Left ventricle myocardium inferior (tissue), 1 donor: ENCODE results near the gene ZNF768. TPM values are rescaled to one million over a fixed set of nuclear protein-coding genes. Genes with fewer than 3 reads are reported as not detected.
"Not testable (repeated sequence)": the region's sequence is repeated elsewhere in the genome, so short reads cannot be mapped to it uniquely, and the experiment has no call there.

Source experiments
- DNase-seq: peaks from one replicate; pipeline ENCODE4 v3.0.0-alpha.2; 2020
- H3K27ac ChIP-seq: fragments of 200-600 bp; replicated peaks from 2 replicates; pipeline ENCODE4 v1.8.0; 2021
- H3K27me3 ChIP-seq: fragments of 200-600 bp; 2 replicates; pipeline ENCODE4 v1.8.0; 2021; ENCODE audit warnings: low read depth
- H3K36me3 ChIP-seq: fragments of 200-600 bp; 2 replicates; pipeline ENCODE4 v1.8.0; 2021
- H3K4me1 ChIP-seq: fragments of 200-600 bp; 2 replicates; pipeline ENCODE4 v1.8.0; 2021
- H3K4me3 ChIP-seq: fragments of 200-600 bp; 2 replicates; pipeline ENCODE4 v1.8.0; 2021; ENCODE audit warnings: mild to moderate bottlenecking, moderate library complexity
- H3K9me3 ChIP-seq: fragments of 200-600 bp; replicated peaks from 2 replicates; pipeline ENCODE4 v1.8.0; 2021
- intact Hi-C: fragments of 100-400 bp; cut with micrococcal nuclease; formaldehyde crosslinking; loops from one replicate; pipeline ENCODE4 v1.11.0; 2022
- total RNA-seq: library from RNA; stranded (reverse); fragmentation: NEBNext Ultra II Directional; extraction: Animal tissue kit (Norgen Biotek cat#: 25700); gene quantifications from one replicate; pipeline ENCODE4 v1.2.1, GENCODE V29; 2021
- TF ChIP-seq, protein P1 (sequence below): fragments of 200-600 bp; IDR thresholded peaks from 2 replicates; pipeline ENCODE4 v1.8.0; 2021; ENCODE audit warnings: antibody characterized with exemption, mild to moderate bottlenecking, borderline replicate concordance
- donor health status: DM: no; HTN: yes; CAD: no; lungs with severe emphysema.

The ZNF768 gene
- total RNA-seq, 1 donor from 2014 or later: 61.1 TPM

DNA sequence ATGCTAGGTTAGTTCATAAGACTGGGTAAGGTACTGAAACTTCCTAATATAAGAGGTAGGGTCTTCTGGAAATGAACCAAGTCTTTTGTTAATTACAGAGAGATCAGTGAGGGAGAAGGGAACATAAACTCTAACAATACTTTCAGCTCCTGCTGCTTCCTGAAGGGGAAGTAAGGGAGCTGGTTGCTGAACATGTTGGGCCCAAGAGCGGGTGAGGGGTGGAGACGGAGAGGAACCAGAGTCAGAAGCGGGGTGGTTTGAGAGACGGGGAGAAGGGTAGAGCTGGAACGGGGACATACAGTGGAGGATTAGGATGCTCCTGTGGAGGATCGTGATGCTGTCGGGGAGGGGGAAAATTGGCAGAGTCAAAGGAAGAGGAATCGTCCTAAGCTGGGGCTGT is 19.7 kb upstream of the ZNF768 start:
- no peaks in the 10 kb centered on the region for H3K9me3 ChIP-seq
- no peak overlapping the region for H3K27ac ChIP-seq
- H3K4me1 ChIP-seq: peaks cover 46% of the 10 kb centered on the region
- TF ChIP-seq, protein P1, sequence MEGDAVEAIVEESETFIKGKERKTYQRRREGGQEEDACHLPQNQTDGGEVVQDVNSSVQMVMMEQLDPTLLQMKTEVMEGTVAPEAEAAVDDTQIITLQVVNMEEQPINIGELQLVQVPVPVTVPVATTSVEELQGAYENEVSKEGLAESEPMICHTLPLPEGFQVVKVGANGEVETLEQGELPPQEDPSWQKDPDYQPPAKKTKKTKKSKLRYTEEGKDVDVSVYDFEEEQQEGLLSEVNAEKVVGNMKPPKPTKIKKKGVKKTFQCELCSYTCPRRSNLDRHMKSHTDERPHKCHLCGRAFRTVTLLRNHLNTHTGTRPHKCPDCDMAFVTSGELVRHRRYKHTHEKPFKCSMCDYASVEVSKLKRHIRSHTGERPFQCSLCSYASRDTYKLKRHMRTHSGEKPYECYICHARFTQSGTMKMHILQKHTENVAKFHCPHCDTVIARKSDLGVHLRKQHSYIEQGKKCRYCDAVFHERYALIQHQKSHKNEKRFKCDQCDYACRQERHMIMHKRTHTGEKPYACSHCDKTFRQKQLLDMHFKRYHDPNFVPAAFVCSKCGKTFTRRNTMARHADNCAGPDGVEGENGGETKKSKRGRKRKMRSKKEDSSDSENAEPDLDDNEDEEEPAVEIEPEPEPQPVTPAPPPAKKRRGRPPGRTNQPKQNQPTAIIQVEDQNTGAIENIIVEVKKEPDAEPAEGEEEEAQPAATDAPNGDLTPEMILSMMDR: no peak
- DNase-seq: no peak
- intact Hi-C loops: no loop called here
- no peak overlapping the region for H3K4me3 ChIP-seq
- H3K36me3 ChIP-seq: no peaks in the 10 kb centered on the region
- H3K27me3 ChIP-seq: no peaks in the 10 kb centered on the region

DNA sequence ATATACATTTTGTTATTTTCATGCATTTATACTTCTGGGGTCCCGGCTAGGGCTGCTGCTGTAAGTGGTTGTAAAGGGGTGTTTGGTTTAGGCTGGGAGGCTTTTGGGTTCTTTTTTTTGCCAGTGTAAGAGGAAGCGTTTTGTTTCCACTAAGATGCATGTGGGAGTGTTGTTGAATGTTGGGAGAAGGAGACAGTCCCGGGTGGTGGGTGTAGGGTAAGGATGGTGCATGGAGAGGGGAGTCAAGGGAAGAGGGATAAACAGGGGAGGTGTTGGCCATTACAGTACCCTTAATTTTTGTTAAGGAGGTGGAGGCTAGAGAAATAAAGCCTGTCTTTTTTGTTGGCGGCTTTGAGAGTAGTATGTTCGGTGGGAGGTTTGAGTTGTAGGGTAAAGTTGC is 16.7 kb upstream of the ZNF768 start:
- Histone ChIP-seq H3K9me3 (no peaks in the 10 kb centered on the region), H3K4me3 (no peak overlapping the region), H3K36me3 (no peaks in the 10 kb centered on the region), H3K4me1 (peaks cover 42% of the 10 kb centered on the region), H3K27me3 (no peaks in the 10 kb centered on the region), H3K27ac (no peak overlapping the region)
- intact Hi-C loops: no loop called here
- DNase-seq: no peak
- TF ChIP-seq, protein P1: no peak

DNA sequence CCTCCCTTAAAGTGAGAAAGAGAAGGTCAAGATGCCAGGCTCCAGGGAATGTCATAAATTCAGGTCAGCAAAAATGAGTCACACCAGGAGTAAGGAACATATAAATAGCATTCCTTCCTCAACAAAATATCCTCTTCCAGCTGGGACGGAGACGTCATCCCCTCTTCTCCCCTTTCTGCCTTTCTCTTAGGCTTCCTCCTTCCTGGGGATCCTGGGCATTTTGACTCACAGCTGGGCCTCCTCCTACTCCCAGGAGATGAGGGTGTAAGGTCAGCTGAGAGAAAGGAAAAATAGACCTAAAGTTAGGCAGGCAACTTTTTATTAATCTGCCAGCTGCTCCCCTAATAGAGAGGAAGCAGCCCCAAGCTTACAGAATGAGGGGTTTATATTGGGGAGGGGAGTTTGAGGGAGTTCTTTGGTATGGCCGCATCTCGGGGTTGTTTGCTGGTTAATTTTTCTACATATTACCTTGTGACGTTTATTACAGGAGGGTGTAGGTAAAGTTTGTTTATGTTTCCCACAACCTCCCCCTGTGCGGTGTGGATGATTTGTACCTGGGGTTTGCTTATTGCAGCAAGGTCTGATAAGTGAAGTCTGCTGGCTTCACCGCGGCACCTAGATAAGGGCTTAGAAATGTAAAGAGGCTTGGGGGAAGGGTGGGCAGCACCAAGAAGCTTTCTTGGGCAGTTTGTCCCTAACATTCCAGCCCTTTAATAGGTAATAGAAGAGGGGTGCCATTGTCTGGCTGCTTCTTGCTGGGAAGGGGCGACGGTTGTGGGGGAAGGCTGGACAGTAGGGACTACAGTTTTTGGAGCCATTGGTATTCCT is 15.3 kb upstream of the ZNF768 start:
- Histone ChIP-seq H3K27ac (peak overlapping the region; percentile 56), H3K4me1 (peaks cover 42% of the 10 kb centered on the region), H3K27me3 (no peaks in the 10 kb centered on the region), H3K4me3 (no peak overlapping the region), H3K9me3 (no peaks in the 10 kb centered on the region), H3K36me3 (no peaks in the 10 kb centered on the region)
- intact Hi-C loops: no loop called here
- TF ChIP-seq, protein P1: no peak
- no peak for DNase-seq

DNA sequence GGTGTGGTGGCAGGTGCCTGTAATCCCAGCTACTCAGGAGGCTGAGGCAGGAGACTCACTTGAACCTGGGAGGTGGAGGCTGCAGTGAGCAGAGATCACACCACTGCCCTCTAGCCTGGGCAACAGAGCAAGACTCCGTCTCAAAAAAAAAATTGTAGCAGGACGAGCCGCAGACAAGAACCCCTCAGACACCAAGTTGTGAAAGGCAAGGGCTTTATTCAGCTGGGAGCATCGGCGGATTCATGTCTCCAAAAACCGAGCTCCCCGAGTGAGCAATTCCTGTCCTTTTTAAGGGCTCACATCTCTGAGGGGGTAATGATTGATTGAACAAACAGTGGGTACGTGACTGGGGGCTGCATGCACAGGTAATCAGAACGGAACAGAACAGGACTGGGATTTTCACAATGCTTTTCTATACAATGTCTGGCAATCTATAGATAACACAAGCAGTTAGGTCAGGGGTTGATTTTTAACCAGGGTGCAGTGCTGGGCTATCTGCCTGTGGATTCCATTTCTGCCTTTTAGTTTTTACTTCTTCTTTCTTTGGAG is 14.6 kb upstream of the ZNF768 start:
- Histone ChIP-seq H3K4me1 (peaks cover 47% of the 10 kb centered on the region), H3K27ac (peak overlapping the region; percentile 56)
- H3K9me3 ChIP-seq, H3K36me3 ChIP-seq, H3K4me3 ChIP-seq, intact Hi-C loops, H3K27me3 ChIP-seq, DNase-seq: not testable (repeated sequence)

DNA sequence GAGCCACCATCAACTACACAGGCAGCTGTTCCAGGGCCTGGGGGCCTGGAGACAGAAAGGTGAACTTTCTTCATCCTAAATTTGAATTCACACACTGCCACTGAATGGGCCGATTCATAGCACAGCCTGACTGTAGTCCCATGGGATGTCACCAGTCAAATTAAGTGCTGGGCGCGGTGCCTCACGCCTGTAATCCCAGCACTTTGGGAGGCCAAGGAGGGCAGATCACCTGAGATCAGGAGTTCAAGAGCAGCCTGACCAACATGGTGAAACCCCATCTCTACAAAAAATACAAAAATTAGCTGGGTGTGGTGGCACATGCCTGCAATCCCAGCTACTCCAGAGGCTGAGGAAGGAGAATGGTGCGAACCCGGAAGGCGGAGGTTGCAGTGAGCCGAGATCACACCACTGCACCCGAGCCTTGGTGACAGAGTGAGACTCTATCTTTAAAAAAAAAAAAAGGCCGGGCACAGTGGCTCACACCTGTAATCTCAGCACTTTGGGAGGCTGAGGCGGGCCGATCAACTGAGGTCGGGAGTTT is 13.7 kb upstream of the ZNF768 start:
- H3K27me3 ChIP-seq, DNase-seq, H3K36me3 ChIP-seq, intact Hi-C loops, H3K9me3 ChIP-seq, H3K4me3 ChIP-seq: not testable (repeated sequence)
- H3K4me1 ChIP-seq: peaks cover 55% of the 10 kb centered on the region
- peak overlapping the region; percentile 89 for H3K27ac ChIP-seq

DNA sequence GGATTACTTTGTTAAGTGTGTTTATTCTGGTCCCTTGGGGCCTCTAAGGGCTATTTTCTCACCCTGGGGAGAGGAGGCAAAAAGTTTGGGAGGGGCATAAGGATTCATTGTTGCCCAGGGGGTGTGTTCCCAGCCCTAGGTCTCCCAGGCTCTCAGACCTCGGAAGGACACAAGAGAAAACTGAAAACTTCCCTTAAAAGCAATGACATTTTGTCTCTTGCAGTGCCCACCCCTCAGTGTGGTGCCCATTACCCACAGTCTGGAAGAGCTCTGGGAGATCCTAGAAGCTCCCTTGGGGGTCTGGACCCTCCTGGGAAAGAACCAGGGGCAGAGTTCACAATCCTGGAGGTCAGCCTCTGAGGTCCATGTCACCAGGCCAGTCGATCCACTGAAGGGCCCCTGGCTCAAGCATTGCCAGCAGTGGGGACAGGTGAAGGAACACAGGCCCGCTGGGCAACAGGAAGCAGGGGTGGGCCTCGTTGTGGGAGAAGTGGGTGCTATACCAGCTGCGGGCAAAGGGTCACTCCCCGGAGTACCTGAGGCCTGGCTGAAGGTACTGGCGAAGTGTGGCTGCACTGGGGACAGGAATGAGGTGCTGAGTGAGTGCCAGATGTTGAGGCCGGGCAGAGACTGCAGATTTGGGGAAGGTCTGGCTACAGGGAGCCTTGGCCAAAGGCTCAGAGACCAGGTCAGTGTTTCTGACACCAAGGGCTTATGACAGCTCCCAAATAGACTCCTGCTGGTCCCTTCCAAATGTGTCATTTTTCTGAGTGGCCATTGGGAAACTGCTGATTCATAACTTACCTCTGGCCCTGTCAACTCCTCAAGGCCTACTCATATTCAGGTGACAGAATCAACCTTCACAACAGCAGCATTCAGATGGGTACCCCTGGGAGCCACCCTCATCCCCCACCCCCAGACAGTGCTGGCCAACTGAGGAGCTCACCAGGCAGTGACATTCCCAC is 12.9 kb upstream of the ZNF768 start:
- Histone ChIP-seq H3K4me3 (no peak overlapping the region), H3K9me3 (no peaks in the 10 kb centered on the region), H3K27me3 (no peaks in the 10 kb centered on the region), H3K36me3 (no peaks in the 10 kb centered on the region), H3K4me1 (peaks cover 60% of the 10 kb centered on the region), H3K27ac (peak overlapping the region; percentile 89)
- intact Hi-C loops: no loop called here
- TF ChIP-seq, protein P1: no peak
- peak; percentile 64 for DNase-seq

DNA sequence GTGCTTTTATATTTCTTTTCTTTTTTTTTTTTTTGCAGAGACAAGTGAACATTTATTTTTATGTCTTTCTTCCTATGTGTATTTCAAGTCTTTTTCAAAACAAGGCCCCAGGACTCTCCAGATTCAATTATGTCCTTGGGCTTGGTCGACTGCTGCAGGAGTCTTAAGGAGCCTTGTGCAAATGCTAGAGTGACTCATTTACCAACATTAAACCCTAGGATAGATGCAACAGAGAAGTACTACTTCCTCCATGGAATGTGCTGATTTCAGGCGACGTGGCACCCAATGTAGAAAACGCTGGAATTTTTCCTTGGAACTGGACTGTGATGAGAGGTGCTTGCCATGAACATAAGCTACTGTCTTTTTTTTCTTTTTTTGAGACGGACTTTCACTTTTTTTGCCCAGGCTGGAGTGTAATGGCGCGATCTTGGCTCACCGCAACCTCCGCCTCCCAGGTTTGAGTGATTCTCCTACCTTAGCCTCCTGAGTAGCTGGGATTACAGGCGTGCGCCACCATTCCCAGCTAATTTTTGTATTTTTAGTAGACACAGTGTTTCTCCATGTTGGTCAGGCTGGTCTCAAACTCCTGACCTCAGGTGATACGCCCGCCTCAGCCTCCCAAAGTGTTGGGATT is 10.1 kb upstream of the ZNF768 start:
- DNase-seq, H3K27me3 ChIP-seq, H3K9me3 ChIP-seq, intact Hi-C loops: not testable (repeated sequence)
- Histone ChIP-seq H3K4me1 (peaks cover 61% of the 10 kb centered on the region), H3K36me3 (peaks cover 17% of the 10 kb centered on the region), H3K27ac (peak overlapping the region; percentile 97), H3K4me3 (peak overlapping the region; percentile 93)
